Measurements from ENCODE around the gene B3GNT8.
"Not testable (repeated sequence)": the region's sequence is repeated elsewhere in the genome, so short reads cannot be mapped to it uniquely, and the experiment has no call there.

The B3GNT8 gene

DNA sequence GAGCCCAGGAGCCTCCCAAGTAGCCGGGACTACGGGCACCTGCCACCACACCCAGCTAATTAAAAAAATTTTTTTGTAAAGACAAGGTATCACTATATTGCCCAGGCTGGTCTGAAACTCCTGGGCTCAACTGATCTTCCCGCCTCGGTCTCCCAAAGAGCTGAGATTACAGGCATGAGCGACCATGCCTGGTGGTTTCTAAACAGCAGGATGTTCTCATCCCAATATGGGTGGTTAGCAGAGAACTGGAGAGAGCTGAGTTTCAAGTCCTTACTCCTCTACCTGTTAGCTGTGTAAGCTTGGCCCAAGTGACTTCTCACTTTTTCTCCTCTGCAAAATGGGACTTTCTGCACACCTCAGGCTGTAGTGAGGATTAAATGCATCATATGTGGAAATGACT is 42.8 kb downstream of the B3GNT8 start:
- no peak for DNase-seq

DNA sequence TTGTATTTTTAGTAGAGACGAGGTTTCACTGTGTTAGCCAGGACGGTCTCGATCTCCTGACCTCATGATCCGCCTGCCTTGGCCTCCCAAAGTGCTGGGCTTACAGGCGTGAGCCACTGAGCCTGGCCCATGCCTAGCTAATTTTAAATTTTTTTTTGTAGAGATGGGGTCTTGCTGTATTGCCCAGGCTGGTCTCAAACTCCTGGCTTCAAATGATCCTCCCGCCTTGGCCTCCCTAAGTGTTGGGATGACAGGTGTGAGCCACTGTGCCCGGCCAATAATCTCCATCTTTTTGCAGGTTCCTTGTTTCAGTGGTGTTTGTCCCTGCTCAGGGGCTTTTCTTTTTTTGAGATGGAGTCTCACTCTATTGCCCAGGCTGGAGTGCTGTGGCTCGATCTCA is 45.6 kb downstream of the B3GNT8 start:
- DNase-seq = not testable (repeated sequence)

GRCh38 chr19:41377977-41378709 is 49.0 kb downstream of the B3GNT8 start:
- no peak for DNase-seq

DNA sequence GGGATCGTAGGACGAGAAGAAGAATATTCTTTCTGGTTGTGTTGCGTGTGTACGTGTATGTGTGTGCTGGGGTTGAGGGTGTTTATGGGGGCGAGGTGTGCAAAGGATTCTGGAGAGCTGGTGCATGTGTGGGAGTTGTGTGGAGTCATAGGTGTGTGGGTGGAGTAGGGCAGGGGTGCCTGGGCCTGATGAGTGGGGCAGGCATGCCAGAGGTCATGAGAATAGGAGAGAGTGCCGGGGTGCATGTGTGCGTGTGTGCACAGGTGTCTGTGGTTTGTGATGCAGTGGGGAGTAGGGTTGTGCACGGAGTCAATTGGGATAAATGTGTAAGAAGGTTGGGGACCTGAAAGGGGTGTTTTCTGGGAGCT is 50.2 kb downstream of the B3GNT8 start:
- no peak for DNase-seq

DNA sequence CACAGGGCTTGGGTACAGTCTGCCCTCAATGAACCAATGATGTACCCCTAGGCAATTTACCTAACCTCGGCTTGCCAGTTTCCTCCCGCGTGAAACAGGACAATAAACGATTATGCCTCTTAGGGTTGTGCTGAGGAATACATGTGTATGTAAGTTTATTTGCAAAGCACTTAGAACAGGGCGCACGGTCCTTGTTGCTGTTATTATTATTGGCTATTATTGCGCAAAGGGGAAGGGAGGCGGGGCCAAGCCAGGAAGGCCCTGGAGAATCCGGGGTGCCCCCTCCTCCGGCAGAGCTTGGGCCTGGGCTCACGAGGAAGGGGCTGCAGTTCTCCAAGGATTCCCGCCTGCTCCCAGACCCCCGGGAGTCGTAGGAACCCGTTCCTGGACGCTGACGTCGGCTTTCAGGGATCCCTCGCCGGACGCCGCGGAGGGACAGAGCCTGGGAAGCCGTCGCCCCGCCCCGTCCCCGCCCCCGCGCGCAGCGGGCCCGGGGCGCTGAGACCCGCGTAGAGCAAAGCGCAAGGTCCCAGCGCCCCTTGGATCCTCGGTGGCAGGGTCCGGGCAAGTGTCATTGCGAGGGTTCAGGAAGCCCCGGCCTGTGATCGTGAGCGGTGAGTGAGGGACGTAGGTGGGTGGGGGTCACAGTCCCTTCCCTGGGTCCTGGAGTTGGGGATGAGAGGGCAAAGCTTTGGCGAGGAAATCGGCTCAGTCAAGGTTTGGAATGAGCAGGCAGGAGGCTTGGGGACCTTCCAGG is 50.8 kb downstream of the B3GNT8 start, which contains the start of gene TMEM91:
TSS of gene TMEM91 (plus strand) at position 293 of the 757 bp plus-strand sequence. CDS start 1,777 bp downstream, outside the sequence.
- no peak for DNase-seq
